ENCODE data around the gene ASXL1.

The ASXL1 gene

GRCh38 chr20:32440758-32441078 is 82.6 kb downstream of the ASXL1 start:
- no peak overlapping the region for H3K4me3 ChIP-seq (ENCODE audit: low read depth, low read length)
- TF ChIP-seq, protein P1, sequence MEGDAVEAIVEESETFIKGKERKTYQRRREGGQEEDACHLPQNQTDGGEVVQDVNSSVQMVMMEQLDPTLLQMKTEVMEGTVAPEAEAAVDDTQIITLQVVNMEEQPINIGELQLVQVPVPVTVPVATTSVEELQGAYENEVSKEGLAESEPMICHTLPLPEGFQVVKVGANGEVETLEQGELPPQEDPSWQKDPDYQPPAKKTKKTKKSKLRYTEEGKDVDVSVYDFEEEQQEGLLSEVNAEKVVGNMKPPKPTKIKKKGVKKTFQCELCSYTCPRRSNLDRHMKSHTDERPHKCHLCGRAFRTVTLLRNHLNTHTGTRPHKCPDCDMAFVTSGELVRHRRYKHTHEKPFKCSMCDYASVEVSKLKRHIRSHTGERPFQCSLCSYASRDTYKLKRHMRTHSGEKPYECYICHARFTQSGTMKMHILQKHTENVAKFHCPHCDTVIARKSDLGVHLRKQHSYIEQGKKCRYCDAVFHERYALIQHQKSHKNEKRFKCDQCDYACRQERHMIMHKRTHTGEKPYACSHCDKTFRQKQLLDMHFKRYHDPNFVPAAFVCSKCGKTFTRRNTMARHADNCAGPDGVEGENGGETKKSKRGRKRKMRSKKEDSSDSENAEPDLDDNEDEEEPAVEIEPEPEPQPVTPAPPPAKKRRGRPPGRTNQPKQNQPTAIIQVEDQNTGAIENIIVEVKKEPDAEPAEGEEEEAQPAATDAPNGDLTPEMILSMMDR (IDR thresholded peaks at IDR 0.05; ENCODE audit: borderline replicate concordance, insufficient read depth, low read depth, low read length): no peak

DNA sequence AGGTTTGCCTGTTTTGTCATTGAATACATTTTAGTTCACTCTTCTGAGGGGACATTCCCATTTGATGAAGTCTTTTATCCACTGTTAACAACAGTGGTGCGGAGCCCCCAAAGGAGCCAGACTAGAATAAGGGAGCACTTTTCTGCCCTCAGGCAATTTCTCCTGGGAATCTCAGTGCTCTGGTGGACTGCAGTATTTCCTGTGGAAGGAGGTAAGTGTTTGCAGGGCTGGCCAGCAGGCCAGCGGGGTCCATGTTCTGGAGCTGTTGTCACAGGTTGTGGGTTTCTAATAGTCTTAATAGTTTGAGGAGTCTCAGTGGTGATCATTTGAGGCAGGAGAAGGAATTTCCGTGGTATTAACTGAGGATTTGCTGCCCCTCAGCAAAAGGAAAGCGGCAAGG is 83.5 kb downstream of the ASXL1 start:
- TF ChIP-seq, protein P1 (IDR thresholded peaks at IDR 0.05; ENCODE audit: borderline replicate concordance, insufficient read depth, low read depth, low read length): no peak
- no peak overlapping the region for H3K4me3 ChIP-seq (ENCODE audit: low read depth, low read length)

DNA sequence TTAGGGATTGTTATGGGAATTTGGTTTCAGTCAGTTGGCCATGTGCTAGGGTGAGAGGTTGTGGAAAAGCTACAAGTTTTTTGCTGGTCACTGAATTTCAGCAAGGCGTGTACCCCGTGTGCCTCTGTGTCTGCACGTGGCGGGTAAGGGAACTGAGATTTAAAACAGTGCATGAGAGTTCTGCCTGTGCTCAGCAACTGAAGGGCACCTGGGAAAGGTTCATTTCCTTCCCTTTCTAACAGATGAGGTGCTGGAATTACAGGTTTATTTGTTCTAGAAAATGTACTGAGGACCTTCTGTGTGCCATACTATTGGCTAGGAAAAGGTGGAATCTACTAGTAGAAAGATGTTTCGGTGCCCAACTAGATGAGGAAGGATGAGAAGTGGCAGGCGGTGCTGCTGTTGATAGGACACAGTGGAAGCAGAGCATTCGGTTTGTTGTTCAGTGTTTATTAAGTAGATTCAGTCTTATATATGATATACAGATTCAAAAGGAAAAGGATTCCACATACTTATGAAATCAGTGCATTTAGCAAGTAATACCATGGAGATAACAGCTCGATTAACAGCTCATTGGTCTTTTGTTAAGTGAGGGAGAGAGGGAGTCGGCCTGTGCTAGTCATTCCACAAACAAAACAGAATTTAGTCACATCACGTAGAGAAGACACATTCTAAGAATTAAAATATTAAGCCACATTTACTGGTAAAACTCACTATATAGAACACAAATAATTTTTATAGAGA is 84.7 kb downstream of the ASXL1 start:
- TF ChIP-seq, protein P1 (IDR thresholded peaks at IDR 0.05; ENCODE audit: borderline replicate concordance, insufficient read depth, low read depth, low read length): no peak
- no peak overlapping the region for H3K4me3 ChIP-seq (ENCODE audit: low read depth, low read length)

GRCh38 chr20:32443386-32443974 is 85.3 kb downstream of the ASXL1 start:
- H3K4me3 ChIP-seq (ENCODE audit: low read depth, low read length): no peak overlapping the region
- TF ChIP-seq, protein P1 (IDR thresholded peaks at IDR 0.05; ENCODE audit: borderline replicate concordance, insufficient read depth, low read depth, low read length): no peak

DNA sequence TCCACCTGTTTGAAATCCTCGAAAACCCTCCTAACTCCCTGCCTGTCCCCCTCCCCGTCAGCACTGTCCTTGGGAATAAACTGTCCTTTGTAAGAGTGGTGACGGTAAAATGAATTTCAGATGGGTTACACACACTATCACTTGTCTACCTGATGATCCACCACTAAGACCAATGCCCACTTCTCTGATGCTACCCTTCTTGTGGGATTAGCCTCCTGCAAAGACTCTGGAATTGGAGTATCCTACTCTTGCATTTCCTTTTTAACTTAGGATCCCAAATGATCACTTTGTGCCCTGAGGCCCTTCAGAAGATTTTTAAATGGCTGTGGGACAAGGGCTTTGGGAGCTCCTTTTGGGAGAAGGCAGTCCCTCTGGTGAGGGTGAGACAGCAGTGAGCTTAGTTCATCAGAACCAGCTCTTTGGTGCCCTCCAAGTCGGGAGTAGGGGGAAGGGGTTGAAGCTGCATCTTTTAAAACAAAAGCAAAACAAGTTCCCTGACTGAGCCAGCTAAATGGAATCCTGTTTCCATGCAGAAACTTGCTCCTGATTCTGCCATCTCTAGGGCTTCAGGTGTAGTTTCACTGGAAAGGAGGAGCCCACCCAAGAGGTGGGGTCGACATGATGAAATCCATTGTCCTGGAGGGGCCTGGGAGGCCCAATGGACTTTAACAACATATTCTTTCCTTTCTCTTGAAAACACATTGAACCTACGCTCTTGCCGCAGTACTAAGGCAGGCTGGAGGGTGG is 86.5 kb downstream of the ASXL1 start:
- no peak overlapping the region for H3K4me3 ChIP-seq (ENCODE audit: low read depth, low read length)
- TF ChIP-seq, protein P1 (IDR thresholded peaks at IDR 0.05; ENCODE audit: borderline replicate concordance, insufficient read depth, low read depth, low read length): no peak

DNA sequence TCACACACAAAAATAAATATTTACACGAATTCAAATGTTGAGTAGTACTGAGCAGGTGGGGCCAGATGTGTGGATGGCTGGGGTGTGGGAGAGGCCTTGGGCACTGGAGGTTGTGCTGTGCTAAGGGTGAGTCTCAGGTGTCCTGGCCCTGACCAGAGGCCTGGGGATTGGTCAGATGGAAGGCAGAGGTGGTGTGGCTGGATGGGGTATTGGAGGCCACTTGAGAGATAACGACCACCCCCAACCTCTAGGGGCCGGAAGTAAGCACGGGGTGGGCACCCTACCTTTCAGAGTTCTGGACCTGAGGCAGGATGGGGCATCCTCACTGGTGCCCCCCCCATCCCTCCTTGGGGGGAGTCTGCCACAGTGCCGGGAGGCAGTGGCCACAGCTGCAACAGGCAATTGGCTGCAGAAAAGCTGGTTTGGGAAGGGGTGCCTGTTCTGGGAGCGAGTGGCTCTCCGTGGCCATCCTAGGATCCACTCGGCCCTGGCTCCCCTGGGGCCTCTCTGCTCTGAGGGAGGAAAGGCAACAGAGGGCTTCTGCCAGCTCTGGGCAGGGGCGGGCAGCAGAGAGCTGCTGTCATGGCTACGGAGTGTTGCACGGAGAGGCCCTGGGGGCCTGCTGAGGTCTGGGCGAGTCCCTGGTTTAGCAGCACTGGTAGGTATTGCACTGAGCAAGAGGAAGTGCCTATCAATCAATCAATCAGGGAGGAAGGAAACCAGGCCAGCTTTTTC is 87.6 kb downstream of the ASXL1 start:
- no peak overlapping the region for H3K4me3 ChIP-seq (ENCODE audit: low read depth, low read length)
- TF ChIP-seq, protein P1 (IDR thresholded peaks at IDR 0.05; ENCODE audit: borderline replicate concordance, insufficient read depth, low read depth, low read length): no peak

All from GM12875 (cell line).